HG03442 (cell line): ENCODE data around the gene LGALS14.
"Not testable (repeated sequence)": the region's sequence is repeated elsewhere in the genome, so short reads cannot be mapped to it uniquely, and the experiment has no call there.

Source experiments
- ATAC-seq: cut with Tn5 transposase; IDR thresholded peaks from one replicate; pipeline ENCODE4 v1.9.1; 2021; ENCODE audit warnings: mild to moderate bottlenecking, moderate library complexity; ENCODE audit not compliant: unreplicated experiment

LGALS14 gene

DNA sequence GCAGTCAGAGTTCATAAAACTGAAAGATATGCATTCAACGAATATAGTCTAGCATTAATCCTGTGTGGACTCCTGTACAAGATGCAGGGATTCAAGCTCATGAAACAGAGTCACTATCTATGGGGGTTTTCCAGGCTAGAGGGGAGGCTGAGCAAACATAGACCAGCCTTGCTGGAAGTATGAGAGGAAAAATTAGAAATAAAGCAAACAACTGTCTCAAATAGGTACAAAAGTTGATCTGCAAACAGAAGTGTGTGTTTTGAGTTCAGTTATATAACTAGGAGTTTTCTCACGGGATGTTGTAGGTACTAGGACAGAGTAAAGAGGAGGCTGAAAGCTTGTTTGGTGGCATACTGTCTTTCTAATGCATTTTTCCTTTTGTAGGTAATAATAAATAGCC, 8.5 kb upstream of the LGALS14 start:
- no peak for ATAC-seq

DNA sequence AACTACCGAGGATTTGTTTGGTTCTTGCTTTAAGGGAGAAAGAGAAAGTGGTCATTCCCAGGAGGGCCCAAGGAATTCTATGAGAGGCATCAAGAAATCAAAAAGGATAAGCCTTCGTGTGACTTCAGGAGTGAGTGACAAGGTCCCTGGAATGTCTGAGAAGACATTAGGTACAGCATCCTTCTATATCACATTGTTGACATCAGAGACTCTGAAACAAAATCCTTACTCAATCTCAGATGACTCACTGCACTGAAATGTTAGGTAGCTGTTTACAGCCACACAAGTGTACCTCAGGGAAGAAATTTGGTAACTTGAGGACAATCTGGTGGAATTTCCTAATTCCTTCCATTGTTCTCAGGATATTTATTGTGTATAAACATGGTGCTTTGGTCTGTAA, 7.9 kb upstream of the LGALS14 start:
- ATAC-seq, result no peak

DNA sequence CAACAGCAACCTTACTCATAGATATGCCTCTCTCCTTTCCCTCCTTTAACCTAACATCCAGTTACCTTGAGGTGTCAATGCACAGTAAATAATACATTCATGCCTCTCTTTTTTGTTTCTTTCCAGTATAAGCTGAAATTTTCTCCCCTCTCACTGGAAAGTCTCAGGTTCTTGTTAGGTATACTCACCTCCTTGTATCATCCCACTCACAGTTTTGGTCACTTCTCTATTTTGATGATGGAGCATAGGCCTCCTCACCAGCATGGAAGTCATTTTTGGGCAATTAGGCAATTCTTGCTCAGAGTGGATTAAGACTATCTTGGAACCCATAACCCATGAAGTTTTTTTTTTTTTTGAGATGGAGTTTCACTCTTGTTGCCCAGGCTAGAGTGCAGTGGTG, 5.7 kb upstream of the LGALS14 start:
- no peak for ATAC-seq

DNA sequence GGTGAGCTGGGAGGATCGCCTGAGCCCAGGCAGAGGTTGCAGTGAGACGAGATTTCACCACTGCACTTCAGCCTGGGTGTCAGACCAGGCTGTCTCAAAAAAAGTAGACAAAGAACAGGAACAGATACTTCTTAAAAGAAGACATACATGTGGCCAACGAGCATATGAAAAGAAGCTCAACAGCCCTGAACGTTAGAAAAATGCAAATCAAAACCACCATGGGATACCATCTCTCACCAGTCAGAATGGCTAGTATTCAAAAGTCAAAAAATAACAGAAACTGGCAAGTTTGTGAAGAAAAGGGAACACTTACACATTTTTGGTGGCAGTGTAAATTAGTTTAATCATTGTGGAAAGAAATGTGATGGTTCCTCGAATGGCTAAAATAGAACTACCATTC, 3.0 kb upstream of the LGALS14 start:
- no peak for ATAC-seq

DNA sequence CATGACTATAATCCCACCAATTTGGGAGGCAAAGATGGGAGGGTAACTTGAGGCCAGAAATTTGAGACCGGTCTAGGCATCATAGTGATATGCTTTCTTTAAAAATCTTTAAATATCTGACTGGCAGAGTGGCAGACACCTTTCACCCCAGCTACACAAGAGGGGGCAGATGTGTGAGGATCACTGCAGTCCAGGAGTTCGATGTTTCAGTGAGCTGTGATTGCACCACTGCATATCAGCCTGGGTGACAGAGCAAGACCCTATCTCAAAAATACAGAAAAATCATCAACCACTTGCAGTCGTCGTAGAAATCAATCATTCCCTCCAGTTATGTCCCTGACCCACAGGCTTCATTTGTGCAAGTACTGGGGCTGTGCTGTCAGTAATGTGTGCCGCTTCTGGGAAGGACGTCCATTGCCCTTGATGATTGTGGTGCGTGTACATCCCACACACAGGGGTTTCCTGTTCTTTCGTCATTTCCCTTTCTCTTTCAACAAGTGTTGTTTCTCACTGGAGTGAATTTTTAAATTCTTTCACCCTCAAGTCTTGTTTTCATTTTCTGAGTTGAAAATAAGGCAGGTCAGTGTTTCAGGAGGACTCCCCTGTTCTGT, 1.4 kb downstream of the LGALS14 start:
- no peak for ATAC-seq

DNA sequence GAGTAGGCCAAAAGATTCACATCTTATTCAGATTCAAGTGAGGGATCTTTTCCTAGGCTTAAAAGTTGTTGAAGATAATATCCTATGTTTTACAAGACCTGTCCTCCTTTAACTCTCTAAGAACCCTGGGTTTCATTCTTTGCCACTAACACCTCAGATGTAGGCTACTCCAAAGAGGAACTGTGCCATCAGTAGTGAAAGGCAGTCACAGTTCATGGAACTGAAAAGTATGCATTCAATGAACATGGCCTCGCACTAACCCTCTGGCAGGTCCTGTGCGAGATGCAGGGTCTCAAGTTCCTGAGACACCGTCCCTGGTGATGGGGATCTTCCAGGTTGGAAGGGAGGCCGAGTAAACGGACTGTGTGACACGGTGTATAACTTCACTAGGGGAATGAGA, 4.3 kb downstream of the LGALS14 start:
- no peak for ATAC-seq

DNA sequence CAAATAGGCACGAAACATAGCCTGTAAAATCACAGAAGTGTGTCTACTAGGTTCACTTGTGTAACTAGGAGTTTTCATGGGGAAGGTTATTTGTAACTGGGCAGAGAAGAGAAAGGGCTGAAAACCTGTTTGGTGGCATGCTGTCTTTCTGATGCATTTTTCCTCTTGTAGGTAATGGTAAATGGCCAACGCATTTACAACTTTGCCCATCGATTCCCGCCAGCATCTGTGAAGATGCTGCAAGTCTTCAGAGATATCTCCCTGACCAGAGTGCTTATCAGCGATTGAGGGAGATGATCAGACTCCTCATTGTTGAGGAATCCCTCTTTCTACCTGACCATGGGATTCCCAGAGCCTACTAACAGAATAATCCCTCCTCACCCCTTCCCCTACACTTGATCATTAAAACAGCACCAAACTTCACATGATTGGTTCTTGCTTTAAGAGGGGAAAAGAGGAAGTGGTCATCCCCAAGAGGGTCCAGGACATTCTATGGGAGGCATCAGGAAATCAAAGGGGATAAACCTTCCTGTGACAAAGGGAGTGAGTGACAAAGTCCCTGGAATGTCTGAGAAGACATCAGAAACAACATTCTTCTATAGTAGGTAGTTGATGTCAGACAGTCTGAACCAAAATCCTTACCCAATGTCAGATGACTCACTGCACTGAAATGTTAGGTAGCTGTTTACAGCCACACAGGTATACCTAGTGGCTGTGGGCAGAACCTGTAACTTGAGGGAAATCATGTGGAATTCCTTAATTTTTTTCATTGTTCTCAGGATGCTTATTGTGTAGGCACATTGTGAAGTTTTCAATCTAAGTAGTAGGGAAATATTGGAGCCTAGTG, 5.0 kb downstream of the LGALS14 start:
- no peak for ATAC-seq

DNA sequence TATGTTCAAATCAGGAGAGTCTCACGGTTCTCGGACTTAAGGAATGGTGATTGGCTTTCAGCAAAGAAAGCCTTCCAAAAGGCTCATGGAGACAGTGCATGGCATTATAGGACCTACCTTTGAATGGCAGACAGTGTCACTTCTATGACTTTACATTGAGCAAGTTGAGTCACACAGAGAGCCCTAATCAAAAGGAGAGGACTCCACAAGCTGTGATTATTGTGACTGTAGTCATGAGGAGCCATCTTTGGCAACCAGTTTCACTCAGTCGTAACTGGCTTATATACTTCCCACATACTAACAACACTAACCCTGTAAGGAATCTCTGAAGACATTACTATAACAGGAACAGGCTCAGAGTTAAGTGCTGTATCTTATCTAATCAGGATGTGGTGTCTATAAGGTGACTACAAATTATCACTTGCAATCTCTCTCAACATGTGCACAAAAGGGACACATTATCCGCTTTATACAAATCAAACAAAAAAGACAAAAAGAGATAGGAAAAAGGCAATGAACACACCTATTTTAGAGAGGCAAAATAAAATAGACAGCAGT, 6.1 kb downstream of the LGALS14 start:
- ATAC-seq, result no peak

DNA sequence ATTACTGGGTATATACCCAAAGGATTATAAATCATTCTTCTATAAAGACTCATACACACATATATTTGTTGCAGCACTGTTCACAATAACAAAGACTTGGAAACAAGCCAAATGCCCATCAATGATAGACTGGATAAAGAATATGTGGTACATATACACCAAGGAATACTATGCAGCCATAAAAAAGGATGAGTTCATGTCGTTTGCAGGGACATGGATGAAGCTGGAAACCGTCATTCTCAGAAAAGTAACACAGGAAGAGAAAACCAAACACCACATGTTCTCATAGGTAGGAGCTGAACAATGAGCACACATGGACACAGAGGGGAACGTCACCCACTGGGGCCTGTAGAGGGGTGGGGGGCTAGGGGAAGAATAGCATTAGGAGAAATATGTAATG, 15.9 kb downstream of the LGALS14 start:
- not testable (repeated sequence) for ATAC-seq

DNA sequence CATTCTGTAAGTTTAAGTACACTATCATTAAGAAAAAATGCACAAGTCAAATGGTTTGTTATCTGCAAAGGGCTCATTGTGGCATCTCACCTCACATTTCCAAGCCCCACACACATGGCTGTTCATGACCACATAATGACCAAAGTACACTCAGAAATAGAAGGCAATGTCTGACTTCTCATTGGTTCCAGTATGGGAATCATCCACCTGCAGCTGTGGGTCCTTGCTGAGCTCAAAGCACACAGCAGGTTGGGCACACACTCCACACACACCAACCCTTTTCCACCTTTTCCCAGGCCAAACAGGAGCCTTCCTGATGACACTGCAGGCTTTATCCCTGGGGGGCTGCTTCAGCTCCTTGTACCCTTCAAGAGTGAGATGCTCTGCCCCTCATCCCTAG, 21.7 kb downstream of the LGALS14 start:
- no peak for ATAC-seq

DNA sequence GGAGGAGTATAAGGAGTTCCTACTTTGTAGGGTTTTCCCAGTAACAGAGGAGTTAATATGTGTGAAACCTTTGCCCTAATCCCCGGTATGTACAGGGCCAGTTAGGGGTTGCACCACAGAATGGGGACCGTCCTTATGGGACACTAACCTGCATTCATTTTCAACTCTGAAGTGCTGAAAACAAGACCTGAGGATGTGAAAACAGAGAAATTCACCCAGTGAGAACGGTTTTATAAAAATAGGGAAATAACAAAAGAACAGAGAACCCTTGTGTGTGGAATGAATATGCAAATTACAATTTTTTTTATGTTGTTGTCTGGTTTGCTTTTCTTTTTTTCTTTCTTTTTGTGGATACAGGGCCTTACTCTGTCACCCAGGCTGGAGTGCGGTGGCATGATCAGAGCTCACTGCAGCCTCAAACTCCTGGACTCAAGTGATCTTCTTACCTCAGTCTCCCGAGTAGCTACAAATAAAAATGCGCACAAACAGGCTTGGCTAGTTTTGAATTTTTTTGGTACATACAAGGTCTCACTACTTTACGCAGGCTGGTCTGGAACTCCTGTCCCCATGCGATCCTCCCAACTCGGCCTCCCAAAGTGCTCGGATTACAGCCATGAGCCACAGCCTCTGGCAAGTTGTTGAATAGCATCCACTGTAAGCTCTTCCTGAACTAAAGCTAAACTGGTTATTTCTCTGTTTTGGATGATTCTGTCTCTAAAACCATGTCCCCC, 23.0 kb downstream of the LGALS14 start:
- ATAC-seq, result no peak

DNA sequence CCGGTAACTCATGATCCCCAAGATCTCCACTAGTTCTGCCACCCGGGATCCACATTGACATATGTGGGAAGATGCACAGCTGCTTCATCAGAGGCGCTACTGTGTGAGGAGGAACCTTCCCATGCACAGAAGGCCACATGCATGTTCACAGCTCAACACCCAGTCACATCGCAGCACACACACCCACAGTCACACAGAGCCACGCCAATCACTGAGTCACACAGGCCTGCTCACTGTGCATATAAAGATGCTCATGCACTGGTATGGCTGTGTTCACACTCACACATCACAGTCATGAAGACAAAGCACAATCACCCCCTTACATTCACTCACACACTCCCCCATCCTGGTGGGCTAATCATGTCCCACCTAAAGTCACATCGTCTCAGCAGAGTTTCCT, 23.8 kb downstream of the LGALS14 start:
- no peak for ATAC-seq

DNA sequence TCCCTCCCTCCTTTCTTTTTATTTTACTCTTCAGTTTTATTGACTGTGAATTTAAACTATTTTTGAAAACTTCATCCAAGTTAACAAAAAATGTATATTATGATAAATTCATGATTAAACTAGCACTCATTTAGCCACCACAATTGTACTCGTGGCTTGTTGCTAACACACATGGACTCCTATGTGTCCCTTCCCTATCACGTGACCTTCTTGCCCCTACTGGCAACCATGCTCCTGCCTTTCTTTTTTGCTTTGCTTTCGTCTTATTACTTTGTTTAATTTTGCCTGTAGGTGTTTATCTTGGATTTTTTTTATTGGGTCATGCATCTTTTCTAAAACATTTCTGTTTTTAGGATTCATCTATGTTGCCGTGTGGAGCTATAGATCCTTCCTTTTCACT, 25.3 kb downstream of the LGALS14 start:
- no peak for ATAC-seq

DNA sequence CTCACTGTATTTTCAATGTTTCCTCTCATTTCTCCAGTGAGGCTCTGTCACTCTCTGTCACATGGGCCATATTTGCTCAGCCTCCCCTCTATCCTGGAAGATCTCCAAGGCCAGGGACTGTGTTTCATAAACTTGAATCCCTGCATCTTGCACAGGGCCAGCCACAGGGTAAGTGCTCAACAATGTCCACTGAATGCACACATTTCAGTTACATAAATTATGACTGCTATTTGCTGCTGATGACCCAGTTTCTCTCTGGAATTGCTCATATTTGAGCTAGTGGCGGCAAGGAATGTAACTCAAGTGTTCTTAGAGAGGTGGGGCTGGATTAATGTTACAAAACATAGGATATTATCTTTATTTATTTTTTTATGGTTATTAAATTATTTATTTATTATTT, 27.4 kb downstream of the LGALS14 start:
- no peak for ATAC-seq

DNA sequence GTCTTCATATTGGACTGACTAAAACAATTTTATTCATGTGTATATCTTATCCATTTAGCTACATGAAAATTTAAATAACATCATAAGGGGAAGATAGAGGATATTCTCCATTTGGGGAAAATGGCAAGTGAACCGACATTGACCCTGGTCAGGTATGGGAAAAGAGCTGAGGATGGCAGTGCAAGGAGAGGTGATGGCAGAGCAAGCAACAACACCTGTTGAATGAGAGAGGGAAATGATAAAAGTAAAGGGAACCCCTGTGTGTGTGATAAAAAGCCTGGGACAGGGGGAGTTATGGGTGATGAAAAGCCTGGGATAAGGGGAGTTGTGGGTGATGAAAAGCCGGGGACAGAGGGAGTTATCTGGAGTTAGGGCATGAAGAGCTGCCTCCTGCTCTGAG, 29.6 kb downstream of the LGALS14 start:
- ATAC-seq, result no peak

DNA sequence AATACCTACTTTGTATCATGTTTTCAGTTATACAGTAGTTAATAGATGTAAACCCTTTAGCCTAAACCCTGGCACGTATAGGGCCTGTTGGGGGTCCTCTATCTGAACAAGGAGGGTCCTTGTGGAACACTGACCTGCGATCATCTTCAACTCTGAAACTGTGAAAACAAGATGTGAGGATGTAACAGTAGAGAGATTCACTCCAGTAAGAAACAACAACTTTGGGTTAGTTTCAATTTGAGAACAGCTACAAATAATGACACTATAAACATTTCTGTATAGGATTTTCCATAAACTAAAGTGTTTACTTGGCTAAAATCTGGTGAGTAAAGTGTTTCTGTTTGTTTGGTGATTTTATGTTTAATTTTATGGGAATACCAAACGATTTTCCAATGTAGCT, 31.4 kb downstream of the LGALS14 start:
- no peak for ATAC-seq

DNA sequence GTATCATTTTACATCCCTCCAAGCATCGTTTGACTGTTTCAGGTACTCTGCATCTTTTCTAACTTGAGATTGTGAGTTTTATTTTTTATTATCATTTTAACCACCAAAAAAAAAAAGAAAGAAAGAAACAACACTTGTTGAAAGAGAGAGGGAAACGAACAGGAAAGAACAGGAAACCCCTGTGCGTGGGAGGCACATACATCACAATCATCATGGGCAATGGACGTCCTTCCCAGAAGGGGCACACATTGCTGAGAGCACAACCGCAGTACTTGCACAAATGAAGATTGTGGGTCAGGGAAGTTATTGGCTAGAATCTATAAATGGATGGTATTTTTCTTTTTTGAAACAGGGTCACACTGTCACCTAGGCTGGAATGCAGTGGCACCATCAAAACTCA, 31.8 kb downstream of the LGALS14 start:
- ATAC-seq, result no peak

DNA sequence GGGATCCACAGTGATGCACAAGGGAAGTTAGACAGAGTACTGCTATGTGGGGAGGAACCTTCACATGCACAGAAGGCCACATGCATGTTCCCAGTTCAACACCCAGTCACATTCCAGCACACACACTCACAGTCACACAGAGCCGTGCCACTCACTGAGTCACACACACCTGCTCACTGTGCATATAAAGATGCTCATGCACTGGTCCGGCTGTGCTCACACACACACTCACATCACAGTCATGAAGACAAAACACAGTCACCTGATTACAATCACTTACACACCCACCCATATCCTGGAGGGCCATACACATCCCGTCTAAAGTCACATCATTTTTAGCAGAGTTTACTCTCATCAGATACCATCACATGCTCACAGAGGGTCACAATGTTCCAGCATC, 33.1 kb downstream of the LGALS14 start:
- ATAC-seq, result no peak

DNA sequence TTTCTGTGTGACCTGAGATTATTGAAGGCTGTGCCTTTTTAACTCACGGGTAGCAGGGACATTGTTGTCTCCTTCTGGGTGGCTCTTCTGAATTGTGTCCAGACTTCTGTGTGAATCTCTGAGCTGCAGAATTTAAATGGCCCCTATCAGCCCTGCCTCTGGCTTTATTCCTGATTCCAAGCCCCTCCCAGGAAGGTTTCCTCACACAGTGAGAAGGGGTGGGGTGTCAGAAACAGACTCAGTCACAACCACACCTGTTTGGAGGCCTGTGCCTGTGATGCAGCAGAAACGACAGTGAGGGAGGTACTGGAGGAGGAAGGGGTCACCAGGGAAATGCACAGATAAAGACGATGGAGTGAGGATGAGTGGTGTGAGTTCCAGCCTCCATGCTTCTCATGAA, 33.6 kb downstream of the LGALS14 start, which contains the start of gene CLC:
Gene CLC, minus strand, starts transcription at position 139 of the 400 bp plus-strand sequence. Its CDS starts 77 bp downstream, at position 62.
- no peak for ATAC-seq

DNA sequence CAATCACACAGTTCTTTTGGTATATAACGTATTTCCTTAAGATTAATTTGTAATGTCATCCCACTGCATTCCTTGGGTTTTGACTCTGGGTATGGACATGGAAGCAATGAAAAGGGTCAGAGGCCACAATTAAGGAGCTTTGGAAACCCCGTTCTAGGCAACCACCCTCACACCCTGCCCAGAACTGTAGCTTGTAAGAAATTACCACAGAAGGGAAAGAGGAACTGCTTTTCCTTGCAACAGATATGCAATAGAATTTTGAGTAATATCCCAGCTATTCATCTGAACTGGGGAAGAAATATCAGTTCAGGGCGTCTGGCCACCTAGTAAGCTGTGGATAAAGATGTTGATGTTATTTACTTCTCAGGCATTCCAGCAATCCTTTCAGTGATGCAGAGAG, 34.5 kb downstream of the LGALS14 start:
- ATAC-seq, result no peak

DNA sequence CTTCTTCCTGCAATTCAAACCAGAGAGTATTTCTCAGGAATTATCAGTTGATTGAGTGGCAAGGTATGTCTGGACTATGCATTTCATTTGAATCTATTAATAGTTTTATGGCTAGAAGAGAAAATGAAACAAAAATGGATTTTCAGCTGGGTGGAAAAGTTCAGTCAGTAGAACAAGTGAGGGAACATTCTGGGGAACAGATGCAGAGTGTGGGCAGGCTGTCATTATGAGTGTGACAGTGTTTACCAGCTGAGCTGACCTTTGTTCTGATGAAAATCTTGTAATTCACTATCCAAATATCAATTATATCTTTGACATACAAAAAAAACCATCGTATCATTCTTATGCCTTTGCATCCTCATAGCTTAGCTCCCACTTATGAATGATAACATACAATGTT, 36.1 kb downstream of the LGALS14 start:
- no peak for ATAC-seq

DNA sequence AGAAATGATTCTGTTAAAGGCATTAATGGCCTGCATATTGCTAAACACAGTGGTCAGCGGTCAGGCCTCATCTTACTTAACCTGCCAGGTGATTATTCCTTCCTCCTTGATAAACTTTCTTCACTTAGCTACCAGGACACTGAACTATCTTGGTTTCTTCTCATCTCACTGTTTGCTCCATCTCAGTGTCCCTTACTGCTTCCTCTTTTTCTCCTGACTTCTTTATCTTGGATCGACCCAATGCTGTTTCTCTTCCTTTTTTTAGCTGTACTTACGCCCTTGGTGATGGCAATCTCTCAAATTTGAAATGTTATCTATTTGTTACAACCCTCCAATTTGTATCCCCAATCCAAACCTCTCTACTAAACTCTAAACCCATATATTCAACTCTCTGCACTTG, 41.4 kb downstream of the LGALS14 start:
- ATAC-seq, result no peak
